Fibroblast of villous mesenchyme (primary cell): ENCODE data around the gene GRIN3B. TPM values are rescaled to one million over a fixed set of nuclear protein-coding genes. Genes with fewer than 3 reads are reported as not detected.

Experiments used
- DNase-seq: peaks from one replicate; pipeline ENCODE4 v3.0.0-alpha.2; 2010; ENCODE audit warnings: low read depth
- H3K4me3 ChIP-seq: 2 replicates; pipeline ENCODE4 v1.5.1; 2011; ENCODE audit warnings: low read depth, mild to moderate bottlenecking, low read length
- total RNA-seq: library from RNA; depleted of rRNA; stranded (reverse); fragments of >200 nt; gene quantifications from 2 replicates; pipeline ENCODE4 v1.2.3, GENCODE V29; 2012
- TF ChIP-seq, protein P1 (sequence below): IDR thresholded peaks from 2 replicates; pipeline ENCODE4 v1.5.1; 2012; ENCODE audit warnings: low read depth, mild to moderate bottlenecking, low read length; ENCODE audit not compliant: insufficient read depth

GRIN3B gene
- total RNA-seq, 1 donor = under 0.01 TPM

DNA sequence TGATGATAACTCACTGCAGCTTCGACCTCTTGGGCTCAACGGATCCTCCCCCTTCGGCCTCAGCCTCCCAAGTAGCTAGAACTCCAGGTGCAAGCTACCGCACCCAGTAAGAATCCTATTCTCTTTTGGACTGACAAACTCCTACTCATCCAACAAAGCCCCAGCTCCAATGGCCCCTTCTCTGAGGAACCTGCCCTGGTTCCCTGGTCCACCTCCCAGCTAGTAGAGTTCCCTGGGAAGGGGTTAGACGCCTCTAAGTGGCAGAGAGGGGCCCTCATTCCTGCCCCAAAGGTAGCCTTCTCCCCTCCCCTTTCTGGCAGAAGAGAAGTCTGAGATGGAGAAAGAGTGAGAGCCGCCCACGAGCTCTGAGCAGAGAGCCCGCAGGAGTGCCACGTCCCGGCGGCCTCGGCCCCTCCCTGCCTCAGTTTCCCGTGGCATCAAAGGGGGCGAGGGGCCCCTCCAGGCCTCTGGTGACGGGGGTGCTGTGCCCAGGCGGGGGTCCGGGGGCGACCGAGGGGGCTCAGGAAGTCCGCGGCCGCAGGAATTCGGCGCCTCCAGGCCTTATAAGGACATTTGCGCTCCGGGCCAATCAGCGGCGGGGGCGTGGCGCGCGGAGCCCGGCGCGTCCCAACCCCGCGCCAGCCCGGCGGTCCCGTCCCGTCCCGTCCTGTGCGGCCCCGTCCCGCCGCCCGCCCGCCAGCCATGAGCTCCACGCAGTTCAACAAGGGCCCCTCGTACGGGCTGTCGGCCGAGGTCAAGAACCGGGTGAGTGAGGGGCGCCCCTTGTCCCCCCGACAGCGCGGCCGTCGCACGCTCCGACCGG lies 26.0 kb downstream of the GRIN3B start, which contains the start of gene CNN2:
Gene CNN2, plus strand, starts transcription at position 649 of the 823 bp plus-strand sequence. Its CDS starts 54 bp downstream, at position 703.
- DNase-seq = peak; percentile 76
- TF ChIP-seq, protein P1, sequence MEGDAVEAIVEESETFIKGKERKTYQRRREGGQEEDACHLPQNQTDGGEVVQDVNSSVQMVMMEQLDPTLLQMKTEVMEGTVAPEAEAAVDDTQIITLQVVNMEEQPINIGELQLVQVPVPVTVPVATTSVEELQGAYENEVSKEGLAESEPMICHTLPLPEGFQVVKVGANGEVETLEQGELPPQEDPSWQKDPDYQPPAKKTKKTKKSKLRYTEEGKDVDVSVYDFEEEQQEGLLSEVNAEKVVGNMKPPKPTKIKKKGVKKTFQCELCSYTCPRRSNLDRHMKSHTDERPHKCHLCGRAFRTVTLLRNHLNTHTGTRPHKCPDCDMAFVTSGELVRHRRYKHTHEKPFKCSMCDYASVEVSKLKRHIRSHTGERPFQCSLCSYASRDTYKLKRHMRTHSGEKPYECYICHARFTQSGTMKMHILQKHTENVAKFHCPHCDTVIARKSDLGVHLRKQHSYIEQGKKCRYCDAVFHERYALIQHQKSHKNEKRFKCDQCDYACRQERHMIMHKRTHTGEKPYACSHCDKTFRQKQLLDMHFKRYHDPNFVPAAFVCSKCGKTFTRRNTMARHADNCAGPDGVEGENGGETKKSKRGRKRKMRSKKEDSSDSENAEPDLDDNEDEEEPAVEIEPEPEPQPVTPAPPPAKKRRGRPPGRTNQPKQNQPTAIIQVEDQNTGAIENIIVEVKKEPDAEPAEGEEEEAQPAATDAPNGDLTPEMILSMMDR = no peak

DNA sequence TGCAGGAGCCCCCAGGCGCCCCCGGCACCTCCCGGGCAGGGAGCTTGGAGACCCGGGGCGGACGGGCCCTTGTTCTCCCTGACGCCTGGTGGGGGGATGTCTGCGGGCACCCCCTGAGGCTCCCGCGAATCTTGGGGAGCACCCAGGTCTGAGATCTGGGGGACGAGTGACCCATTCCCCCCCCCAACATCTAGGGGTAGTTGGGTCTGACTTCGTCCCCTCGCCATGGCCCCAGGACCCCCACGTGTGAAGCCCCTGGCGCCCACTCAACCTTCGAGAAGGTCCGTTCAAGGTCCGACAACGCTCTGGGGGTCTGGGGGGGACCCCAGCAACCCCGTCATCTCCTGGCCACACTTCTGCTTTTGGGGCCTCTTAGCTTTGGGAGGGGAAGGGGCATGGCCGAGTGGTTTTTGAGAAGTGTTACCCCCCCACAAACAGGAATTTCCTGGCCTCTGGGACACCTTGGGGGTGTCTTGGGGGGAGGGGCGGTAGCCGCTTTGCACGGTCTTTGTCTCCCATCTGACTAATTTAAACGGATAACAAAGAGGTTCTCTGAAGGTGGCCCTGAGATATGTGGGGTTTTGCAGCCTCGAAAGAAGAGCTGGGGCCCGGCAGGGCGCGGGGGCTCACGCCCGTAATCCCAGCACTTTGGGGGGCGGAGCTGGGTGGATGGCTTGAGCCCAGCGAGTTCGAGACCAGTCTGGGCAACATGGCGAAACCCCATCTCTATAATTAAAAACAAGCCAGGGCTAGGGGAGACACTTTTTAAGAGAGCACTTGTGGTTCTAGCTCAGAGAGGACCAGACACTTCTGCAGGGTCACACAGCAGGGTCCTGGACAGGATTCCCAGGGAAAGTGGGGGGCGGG lies 26.8 kb downstream of the GRIN3B start:
- TF ChIP-seq, protein P1 = no peak
- peak overlapping the region; percentile 100 for H3K4me3 ChIP-seq
- no peak for DNase-seq

More for the DNA sequence above, 26.0 kb downstream of the GRIN3B start, which contains the start of gene CNN2:
- H3K4me3 ChIP-seq = peak within 1 kb of the TSS; percentile 100

DNA sequence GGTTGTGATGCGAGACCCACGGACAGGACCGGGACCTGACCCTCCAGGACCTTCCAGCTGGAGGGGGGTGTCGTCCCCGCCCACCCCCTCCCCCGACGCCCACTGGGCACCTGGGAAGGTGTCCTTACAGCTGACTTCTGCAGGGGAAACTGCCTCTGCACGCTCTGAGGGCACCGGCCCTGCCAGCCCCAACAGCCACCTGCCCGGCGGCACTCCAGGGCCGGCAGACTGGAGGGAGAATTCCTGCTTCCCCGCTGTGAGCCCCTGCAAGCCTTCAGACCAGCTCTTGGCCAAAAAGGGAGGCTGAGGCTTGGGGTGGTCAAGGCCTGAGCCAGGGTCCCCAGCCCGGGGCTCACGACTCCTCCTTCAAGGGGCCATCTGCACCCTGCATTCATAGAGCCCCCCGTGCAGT lies 27.4 kb downstream of the GRIN3B start:
- TF ChIP-seq, protein P1 = no peak
- DNase-seq = no peak
- H3K4me3 ChIP-seq = peak overlapping the region; percentile 100

DNA sequence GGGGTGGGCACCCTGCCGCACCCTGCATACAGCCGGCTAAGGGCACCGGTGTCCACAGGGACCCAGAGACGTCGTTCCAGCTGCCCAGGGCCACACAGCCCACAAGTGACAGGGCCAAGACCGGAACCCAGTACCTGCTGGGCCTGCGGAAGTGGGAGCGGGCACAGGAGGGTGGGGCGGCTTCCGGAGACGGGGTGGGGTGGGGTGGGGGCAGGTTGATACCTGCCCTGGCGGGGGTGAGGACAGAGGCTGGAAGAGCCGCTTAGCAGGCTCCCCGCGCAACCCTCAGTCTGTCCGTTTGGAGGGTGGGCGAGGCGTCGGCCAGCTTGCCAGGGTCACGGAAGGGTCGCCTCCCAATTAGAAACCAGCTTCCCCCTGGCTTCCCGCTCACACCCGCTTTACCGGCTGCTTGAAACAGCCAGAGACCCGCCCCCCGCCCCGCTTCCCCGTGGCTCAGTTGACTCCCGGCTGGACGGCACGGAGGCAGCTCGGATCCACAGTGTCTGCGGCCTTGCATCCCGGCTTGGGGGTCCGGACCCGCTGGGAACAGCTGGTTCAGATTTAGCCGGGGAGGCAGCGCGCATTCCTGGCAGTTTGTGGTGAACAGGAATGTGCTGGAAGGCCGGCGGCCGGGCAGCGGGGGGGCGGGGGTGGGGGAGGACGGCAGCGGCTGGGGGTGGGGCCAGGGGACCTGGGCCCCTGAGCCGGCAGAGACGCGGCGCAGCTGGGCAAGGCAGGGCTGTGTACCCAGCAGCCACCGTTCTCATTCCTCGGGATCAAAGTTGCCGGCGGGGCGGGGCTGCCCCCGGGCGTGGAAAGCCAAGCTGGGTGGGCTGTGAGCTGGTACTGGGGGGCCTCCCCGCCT lies 28.1 kb downstream of the GRIN3B start:
- TF ChIP-seq, protein P1 = no peak
- H3K4me3 ChIP-seq = peak overlapping the region; percentile 100
- peak; percentile 98 for DNase-seq

DNA sequence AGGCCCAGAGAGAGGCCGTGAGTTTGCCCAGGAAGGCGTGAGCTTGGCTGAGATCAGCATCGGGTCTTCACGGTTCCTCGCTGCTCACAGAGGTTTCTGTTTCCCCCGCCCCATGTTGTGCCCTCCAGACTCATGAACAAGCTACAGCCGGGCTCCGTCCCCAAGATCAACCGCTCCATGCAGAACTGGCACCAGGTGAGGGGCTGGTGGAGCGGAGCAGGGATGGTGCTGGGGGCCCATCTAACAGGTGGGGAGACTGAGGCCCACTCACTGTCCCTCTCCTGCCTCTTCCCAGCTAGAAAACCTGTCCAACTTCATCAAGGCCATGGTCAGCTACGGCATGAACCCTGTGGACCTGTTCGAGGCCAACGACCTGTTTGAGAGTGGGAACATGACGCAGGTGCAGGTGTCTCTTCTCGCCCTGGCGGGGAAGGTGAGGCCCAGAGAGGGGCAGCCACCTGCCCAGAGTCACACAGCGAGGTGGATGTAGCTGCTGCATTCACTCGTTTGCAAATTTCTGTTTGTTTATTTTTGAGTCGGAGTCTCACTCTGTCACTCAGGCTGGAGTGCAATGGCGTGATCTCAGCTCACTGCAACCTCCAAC lies 32.1 kb downstream of the GRIN3B start:
- H3K4me3 ChIP-seq = no peak overlapping the region
- TF ChIP-seq, protein P1 = no peak
- no peak for DNase-seq
